ENCODE results near the gene ANO1. TPM values are rescaled to one million over a fixed set of nuclear protein-coding genes. Genes with fewer than 3 reads are reported as not detected.

ANO1 gene
- total RNA-seq, 2 donors from 2014 or later: 7.3 to 23.1 TPM

- H3K27ac ChIP-seq: no peak overlapping the region
- ATAC-seq (no peak), DNase-seq (no peak)
- peaks cover 3% of the 10 kb centered on the region for H3K4me1 ChIP-seq
- intact Hi-C loops (cut with DNase I): no loop called here
- no peak for TF ChIP-seq POLR2A (IDR thresholded peaks at IDR 0.05)
- TF ChIP-seq CTCF (IDR thresholded peaks at IDR 0.05): no peak
- 40 to 50% methylated on average over 6 of the region's 6 CpGs for WGBS, 2 donors
- H3K9me3 ChIP-seq: no peaks in the 10 kb centered on the region
- H3K4me3 ChIP-seq: no peak overlapping the region
- peaks cover 0 to 10% of the 10 kb centered on the region in 2 donors for H3K27me3 ChIP-seq
- no peaks in the 10 kb centered on the region for H3K36me3 ChIP-seq (replicated peaks in 1 of 2; ENCODE audit: insufficient read depth in 1 of 2, low read depth in 2 of 2)
Observed at GRCh38 chr11:70076461-70076931, 1.6 kb upstream of the ANO1 start.

- intact Hi-C loops (cut with DNase I): no loop called here
- no peak for DNase-seq
- ATAC-seq: no peak
- Histone ChIP-seq H3K36me3 (replicated peaks in 1 of 2; ENCODE audit: insufficient read depth in 1 of 2, low read depth in 2 of 2) (no peaks in the 10 kb centered on the region), H3K4me1 (peaks cover 3% of the 10 kb centered on the region), H3K9me3 (no peaks in the 10 kb centered on the region), H3K27me3 (peaks cover 0 to 10% of the 10 kb centered on the region in 2 donors), H3K27ac (no peak overlapping the region), H3K4me3 (no peak overlapping the region)
- TF ChIP-seq CTCF (IDR thresholded peaks at IDR 0.05): no peak
- TF ChIP-seq POLR2A (IDR thresholded peaks at IDR 0.05): no peak
- WGBS, 2 donors: 13 to 20% methylated on average over 18 to 26 of the region's 26 CpGs
Observed at GRCh38 chr11:70077411-70078094, 564 bp upstream of the ANO1 start.

GRCh38 chr11:70078781-70079616 lies 882 bp downstream of the ANO1 start:
- Histone ChIP-seq H3K27me3 (peaks cover 0 to 10% of the 10 kb centered on the region in 2 donors), H3K36me3 (replicated peaks in 1 of 2; ENCODE audit: insufficient read depth in 1 of 2, low read depth in 2 of 2) (no peaks in the 10 kb centered on the region), H3K4me3 (no peak overlapping the region), H3K27ac (no peak overlapping the region), H3K9me3 (no peaks in the 10 kb centered on the region), H3K4me1 (peaks cover 3% of the 10 kb centered on the region)
- DNase-seq (peak in 1 of 4 donors; percentile 33), ATAC-seq (peak; percentile 32)
- 11 to 60% methylated on average over 3 to 36 of the region's 50 CpGs for WGBS, 2 donors
- TF ChIP-seq POLR2A (IDR thresholded peaks at IDR 0.05): no peak
- TF ChIP-seq CTCF (IDR thresholded peaks at IDR 0.05): no peak
- intact Hi-C loops (cut with DNase I): no loop called here

GRCh38 chr11:70079691-70080090 lies 1.6 kb downstream of the ANO1 start:
- Histone ChIP-seq H3K4me3 (no peak overlapping the region), H3K36me3 (replicated peaks in 1 of 2; ENCODE audit: insufficient read depth in 1 of 2, low read depth in 2 of 2) (no peaks in the 10 kb centered on the region), H3K4me1 (peaks cover 3% of the 10 kb centered on the region), H3K27ac (no peak overlapping the region), H3K27me3 (peaks cover 0 to 10% of the 10 kb centered on the region in 2 donors), H3K9me3 (no peaks in the 10 kb centered on the region)
- intact Hi-C loops (cut with DNase I): no loop called here
- ATAC-seq: no peak
- TF ChIP-seq CTCF (IDR thresholded peaks at IDR 0.05) (no peak), POLR2A (IDR thresholded peaks at IDR 0.05) (no peak)
- DNase-seq: no peak
- WGBS, 2 donors: 74 to 79% methylated on average over 4 to 5 of the region's 5 CpGs
